H1 (cell line): ENCODE data around the gene MAPRE2. TPM values are rescaled to one million over a fixed set of nuclear protein-coding genes. Genes with fewer than 3 reads are reported as not detected.

Experiments used
- CTCF ChIA-PET: fragments of 300-600 bp; sonication (Branson Sonifier 250); formaldehyde crosslinking; loops from one replicate; lab custom pipeline; 2021; ENCODE audit not compliant: partially characterized antibody; lab: Charles Lee
- POLR2A ChIA-PET: fragments of 300-600 bp; sonication (Branson Sonifier 250); formaldehyde crosslinking; loops from one replicate; lab custom pipeline; 2021; ENCODE audit warnings: inconsistent platforms; ENCODE audit not compliant: partially characterized antibody; lab: Charles Lee
- DNase-seq, 2 experiments: peaks; one replicate each; pipeline versions ENCODE4 v3.0.0 to v3.0.0-alpha.2; 2010 to 2022; ENCODE audit warnings: low spot score in 2 of 2, low read depth in 1 of 2, mixed read lengths in 1 of 2
- FAIRE-seq: peaks from 2 replicates; lab custom pipeline; 2011; peaks lifted over from hg19 to GRCh38; lab: Jason Lieb, UNC
- H2AFZ ChIP-seq: 2 replicates; pipeline ENCODE4 v1.8.1; 2012; ENCODE audit warnings: low read length, inconsistent platforms
- H2AK5ac ChIP-seq: 2 replicates; pipeline ENCODE4 v1.6.1; 2013; ENCODE audit warnings: low read depth, low read length
- H2BK120ac ChIP-seq: replicated peaks from 2 replicates; pipeline ENCODE3; 2013; ENCODE audit warnings: low read depth, low read length, inconsistent platforms
- H2BK12ac ChIP-seq: 2 replicates; pipeline ENCODE4 v1.6.1; 2013; ENCODE audit warnings: low read depth, low read length
- H2BK15ac ChIP-seq: 2 replicates; pipeline ENCODE4 v1.6.1; 2013; ENCODE audit warnings: low read length
- H2BK20ac ChIP-seq: 2 replicates; pipeline ENCODE4 v1.6.1; 2013; ENCODE audit warnings: low read length
- H2BK5ac ChIP-seq: 2 replicates; pipeline ENCODE4 v1.6.1; 2013; ENCODE audit warnings: low read depth, low read length
- H3K14ac ChIP-seq: 2 replicates; pipeline ENCODE4 v1.6.1; 2013; ENCODE audit warnings: inconsistent platforms; ENCODE audit not compliant: insufficient read length
- H3K18ac ChIP-seq: 2 replicates; pipeline ENCODE4 v1.6.1; 2013; ENCODE audit warnings: low read length; ENCODE audit errors: extremely low read depth
- H3K23ac ChIP-seq: 2 replicates; pipeline ENCODE4 v1.6.1; 2013; ENCODE audit warnings: inconsistent platforms; ENCODE audit not compliant: insufficient read length
- H3K23me2 ChIP-seq: 2 replicates; pipeline ENCODE4 v1.6.1; 2013; ENCODE audit warnings: low read depth, low read length
- H3K27ac ChIP-seq: 2 replicates; pipeline ENCODE4 v1.6.1; 2011; ENCODE audit warnings: low read depth, low read length, inconsistent platforms
- H3K27me3 ChIP-seq, 4 experiments: replicated peaks in 1 of 4; 1 replicate in 1 of 4; 2 replicates in 3 of 4; pipeline versions ENCODE4 v1.6.1 to v1.8.1; 2011 to 2013; ENCODE audit warnings: low read length in 3 of 4, mild to moderate bottlenecking in 3 of 4, inconsistent platforms in 2 of 4, mixed read lengths in 2 of 4, moderate library complexity in 1 of 4; ENCODE audit not compliant: control insufficient read depth in 3 of 4, insufficient read depth in 3 of 4; ENCODE audit errors: extremely low read depth in 1 of 4
- H3K36me3 ChIP-seq, 4 experiments: 2 replicates each; pipeline versions ENCODE4 v1.6.1 to v1.8.1; 2011 to 2013; ENCODE audit warnings: mild to moderate bottlenecking in 4 of 4, low read length in 3 of 4, moderate library complexity in 2 of 4, control low read depth in 1 of 4, inconsistent platforms in 1 of 4; ENCODE audit not compliant: insufficient read depth in 4 of 4, control insufficient read depth in 2 of 4
- H3K4ac ChIP-seq: replicated peaks from 2 replicates; pipeline ENCODE3; 2013; ENCODE audit warnings: low read length, low read depth, mixed read lengths, inconsistent platforms; ENCODE audit not compliant: insufficient read length
- H3K4me1 ChIP-seq, 4 experiments: replicated peaks in 1 of 4; 1 replicate in 1 of 4; 2 replicates in 3 of 4; pipeline versions ENCODE4 v1.6.1 to v1.8.1; 2011 to 2013; ENCODE audit warnings: low read length in 3 of 4, inconsistent platforms in 2 of 4, mixed read lengths in 1 of 4; ENCODE audit not compliant: insufficient read depth in 4 of 4, control insufficient read depth in 3 of 4
- H3K4me2 ChIP-seq, 2 experiments: 2 replicates each; pipeline versions ENCODE4 v1.6.1 to v1.8.1; 2011 to 2013; ENCODE audit warnings: low read depth in 2 of 2, low read length in 2 of 2, control low read depth in 1 of 2, inconsistent platforms in 1 of 2, mild to moderate bottlenecking in 1 of 2; ENCODE audit not compliant: insufficient read depth in 1 of 2
- H3K4me3 ChIP-seq, 4 experiments: fragments of 200-600, 300-600 bp in 1 of 4; sonication (generic), shearing (Covaris generic), sonication (Bioruptor Twin) in 1 of 4; 2 replicates each; pipeline versions ENCODE4 v1.5.1 to v1.8.1; 2011 to 2016; ENCODE audit warnings: low read length in 4 of 4, low read depth in 3 of 4, control low read depth in 2 of 4, inconsistent platforms in 2 of 4, mild to moderate bottlenecking in 2 of 4, mixed read lengths in 1 of 4, moderate library complexity in 1 of 4; ENCODE audit not compliant: insufficient read depth in 2 of 4; ENCODE audit errors: extremely low read depth in 1 of 4
- H3K56ac ChIP-seq: replicated peaks from 2 replicates; pipeline ENCODE3; 2013; ENCODE audit warnings: low read depth, mild to moderate bottlenecking, mixed read lengths, low read length, inconsistent platforms; ENCODE audit not compliant: insufficient read length
- H3K79me1 ChIP-seq: 2 replicates; pipeline ENCODE4 v1.6.1; 2013; ENCODE audit warnings: low read depth, low read length, control low read depth
- H3K79me2 ChIP-seq, 2 experiments: 2 replicates each; pipeline versions ENCODE4 v1.6.1 to v1.8.1; 2012 to 2013; ENCODE audit warnings: low read length in 2 of 2, mild to moderate bottlenecking in 2 of 2, inconsistent platforms in 1 of 2; ENCODE audit not compliant: insufficient read depth in 2 of 2, control insufficient read depth in 1 of 2
- H3K9ac ChIP-seq, 4 experiments: replicated peaks in 1 of 4; 1 replicate in 1 of 4; 2 replicates in 3 of 4; pipeline versions ENCODE4 v1.6.1 to v1.8.1; 2011 to 2013; ENCODE audit warnings: low read depth in 3 of 4, low read length in 3 of 4, control low read depth in 2 of 4, mild to moderate bottlenecking in 2 of 4, moderate library complexity in 2 of 4, inconsistent platforms in 1 of 4; ENCODE audit errors: extremely low read depth in 1 of 4
- H3K9me3 ChIP-seq, 2 experiments: 2 replicates each; pipeline versions ENCODE4 v1.6.1 to v1.8.1; 2012 to 2013; ENCODE audit warnings: mild to moderate bottlenecking in 2 of 2, moderate library complexity in 2 of 2, control low read depth in 1 of 2, inconsistent platforms in 1 of 2, low read depth in 1 of 2, low read length in 1 of 2, mixed read lengths in 1 of 2; ENCODE audit not compliant: insufficient read depth in 2 of 2
- H4K20me1 ChIP-seq, 2 experiments: replicated peaks in 1 of 2; 2 replicates each; pipeline versions ENCODE3 to v1.8.1; 2011 to 2013; ENCODE audit warnings: inconsistent platforms in 2 of 2, low read length in 2 of 2, mild to moderate bottlenecking in 1 of 2; ENCODE audit not compliant: insufficient read depth in 2 of 2, control insufficient read depth in 1 of 2
- H4K5ac ChIP-seq: 2 replicates; pipeline ENCODE4 v1.6.1; 2013; ENCODE audit warnings: low read length, low read depth, mixed read lengths, inconsistent platforms; ENCODE audit not compliant: insufficient read length
- H4K8ac ChIP-seq: 2 replicates; pipeline ENCODE4 v1.8.0; 2013; ENCODE audit warnings: mild to moderate bottlenecking, moderate library complexity, low read length, inconsistent platforms; ENCODE audit not compliant: insufficient read depth; ENCODE audit errors: extremely low read depth
- H4K91ac ChIP-seq: replicated peaks from 2 replicates; pipeline ENCODE3; 2013; ENCODE audit warnings: low read length, mixed read lengths, inconsistent platforms; ENCODE audit not compliant: insufficient read length
- JUND ChIP-seq: IDR thresholded peaks from 2 replicates; pipeline ENCODE4 v1.6.1; 2011; ENCODE audit warnings: mild to moderate bottlenecking, improper control_type of control experiment, low read length
- MAX ChIP-seq: IDR thresholded peaks from 2 replicates; pipeline ENCODE4 v1.6.1; 2012; ENCODE audit warnings: inconsistent platforms
- NANOG ChIP-seq: IDR thresholded peaks from 2 replicates; pipeline ENCODE4 v1.6.1; 2011; ENCODE audit warnings: low read length, low read depth, mild to moderate bottlenecking, inconsistent platforms; ENCODE audit not compliant: insufficient read depth, poor library complexity, severe bottlenecking
- TAF7 ChIP-seq: optimal IDR thresholded peaks from 2 replicates; pipeline ENCODE3; 2011; ENCODE audit warnings: low read depth, mild to moderate bottlenecking, inconsistent platforms, low read length, moderate library complexity, borderline replicate concordance
- YY1 ChIP-seq: IDR thresholded peaks from 2 replicates; pipeline ENCODE4 v1.6.1; 2011; ENCODE audit warnings: low read depth, mild to moderate bottlenecking, low read length
- WGBS, 2 experiments: shearing (Covaris generic) in 1 of 2; methylation state at CpG; one replicate each; pipeline versions ENCODE4 v1.1.6 to v1.1.7; 2013 to 2015; ENCODE audit warnings: low lambda C conversion rate in 2 of 2, mixed read lengths in 2 of 2, inconsistent platforms in 1 of 2, low coverage in 1 of 2, missing lambda C conversion rate in 1 of 2; ENCODE audit not compliant: insufficient replicate concordance in 2 of 2, insufficient coverage in 1 of 2, insufficient read length in 1 of 2; ENCODE audit errors: extremely low coverage in 1 of 2, missing lambda C conversion rate in 1 of 2; 5-methylcytosine and 5-hydroxymethylcytosine counted together
- polyA plus RNA-seq, 7 experiments: library from polyadenylated mRNA; depleted of rRNA in 3 of 7; stranded (reverse) in 5 of 7; unstranded in 2 of 7; fragments of >200 nt in 5 of 7; fragments of 200-250 nt in 2 of 7; gene quantifications; 1 replicate in 5 of 7; 2 replicates in 1 of 7; 4 replicates in 1 of 7; pipeline versions ENCODE4 v1.2.1 to v1.2.3, GENCODE V29; 2011 to 2013; ENCODE audit warnings: missing spikeins in 2 of 7, mixed read lengths in 2 of 7
- total RNA-seq: library from RNA; stranded (reverse); fragmentation: NEBNext Ultra II Directional; extraction: Animal tissue kit (Norgen Biotek cat#: 25700); gene quantifications from 2 replicates; pipeline ENCODE4 v1.2.1, GENCODE V29; 2021

Gene MAPRE2
- total and polyA plus RNA-seq, 2 of the 8 experiments (the other 6 are each of a cell fraction or from before 2014, with no cell fraction given) = 32.6 to 33.1 TPM

DNA sequence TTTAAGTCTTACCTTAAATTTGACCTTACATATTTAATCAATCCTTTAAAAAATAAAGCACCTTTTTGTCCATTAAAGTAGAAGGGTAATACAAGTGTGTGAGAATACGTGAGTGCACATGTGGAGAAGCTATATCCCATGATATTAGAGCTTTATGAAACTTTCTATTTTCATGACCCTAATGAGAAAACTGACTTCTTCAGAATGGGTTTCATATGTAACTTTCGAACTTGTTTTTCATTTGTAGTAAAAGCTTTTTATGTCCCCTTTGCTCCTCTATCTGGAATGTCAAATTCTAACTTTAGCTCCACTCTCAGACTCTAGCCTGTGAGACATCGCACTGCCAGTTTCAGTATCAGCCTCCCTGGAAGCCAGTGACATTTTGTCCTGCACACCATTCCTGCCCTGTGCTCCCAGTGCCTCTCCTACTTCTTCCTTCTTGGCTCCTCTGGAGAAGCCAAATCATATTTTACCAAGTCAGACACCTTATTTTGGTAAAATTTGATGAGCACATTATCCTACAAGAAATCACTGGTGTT is 42.0 kb downstream of the MAPRE2 start:
- WGBS, 2 experiments = 79% methylated on average over 3 of the region's 3 CpGs; no CpG with 5 or more reads in 1 of the 2 experiments
- no peak overlapping the region for H2BK120ac ChIP-seq
- H2AFZ ChIP-seq = no peak overlapping the region
- H3K4ac ChIP-seq = no peak overlapping the region
- H3K23ac ChIP-seq = no peak overlapping the region
- H2BK20ac ChIP-seq = no peak overlapping the region
- no peaks in the 10 kb centered on the region for H3K23me2 ChIP-seq
- no peak overlapping the region for H3K4me2 ChIP-seq
- TF ChIP-seq NANOG = no peak
- no peak for TF ChIP-seq YY1
- TF ChIP-seq MAX = no peak
- TF ChIP-seq JUND = no peak
- TF ChIP-seq TAF7 = no peak
- H2AK5ac ChIP-seq = no peak overlapping the region
- no peak overlapping the region for H3K18ac ChIP-seq
- H4K20me1 ChIP-seq = no peaks in the 10 kb centered on the region
- DNase-seq (no peak), FAIRE-seq (no peak)
- H3K56ac ChIP-seq = no peak overlapping the region
- no peak overlapping the region for H4K5ac ChIP-seq
- no peak overlapping the region for H2BK15ac ChIP-seq
- no peak overlapping the region for H3K14ac ChIP-seq
- H3K9me3 ChIP-seq = no peaks in the 10 kb centered on the region
- H3K79me1 ChIP-seq = 0 out of 2 replicates have a peak, but pooled peaks cover 2% of the 10 kb centered on the region
- H3K4me1 ChIP-seq = no peaks in the 10 kb centered on the region; a peak in 1 of 7 replicates
- no peak overlapping the region for H4K91ac ChIP-seq
- no peaks in the 10 kb centered on the region for H3K36me3 ChIP-seq
- H3K27me3 ChIP-seq = no peaks in the 10 kb centered on the region
- H3K4me3 ChIP-seq = no peak overlapping the region
- CTCF ChIA-PET = interaction anchor here (0.6 to 1.2 kb wide), 8 partner anchors 10 to 60 kb away, joined by 3 to 4 read pairs (median 3); no protein-coding TSS in a partner anchor
- H3K27ac ChIP-seq = no peak overlapping the region
- POLR2A ChIA-PET = no interaction called here
- H2BK5ac ChIP-seq = no peak overlapping the region
- H4K8ac ChIP-seq = no peak overlapping the region
- H3K79me2 ChIP-seq = no peaks in the 10 kb centered on the region
- H2BK12ac ChIP-seq = no peak overlapping the region
- H3K9ac ChIP-seq = no peak overlapping the region
